T-cell (primary cell): Measurements from ENCODE around the gene ZNF521. TPM values are rescaled to one million over a fixed set of nuclear protein-coding genes. Genes with fewer than 3 reads are reported as not detected.

ENCODE experiments used
- ATAC-seq, 4 experiments: fragments of 200-7000 bp in 3 of 4; fragments of 150-1000 bp in 1 of 4; cut with Tn5 transposase; replicated peaks in 1 of 4; 1 replicate in 3 of 4; 2 replicates in 1 of 4; pipeline ENCODE4 v1.10.0; 2021; ENCODE audit warnings: moderate library complexity in 3 of 4, mild to moderate bottlenecking in 2 of 4, moderate number of reproducible peaks in 1 of 4
- CTCF ChIA-PET, 2 donors: fragments of 300-600 bp; sonication (Branson Sonifier 250); formaldehyde crosslinking; loops; one replicate each; lab custom pipeline; 2022; ENCODE audit warnings: antibody characterized with exemption in 2 of 2; lab: Charles Lee
- POLR2A ChIA-PET, 2 donors: fragments of 300-600 bp; sonication (Branson Sonifier 250); formaldehyde crosslinking; loops; one replicate each; lab custom pipeline; 2022; ENCODE audit warnings: antibody characterized with exemption in 2 of 2; lab: Charles Lee
- DNase-seq, 35 experiments: peaks; one replicate each; pipeline versions ENCODE4 v3.0.0 to v3.0.0-alpha.2; 2013 to 2023
- H3K27ac ChIP-seq: one replicate; pipeline ENCODE4 v1.5.1; 2013; ENCODE audit warnings: low read length
- H3K27me3 ChIP-seq, 2 experiments: replicated peaks in 1 of 2; 1 replicate in 1 of 2; 2 replicates in 1 of 2; pipeline versions ENCODE4 v1.6.1 to v1.7.0; 2013; ENCODE audit warnings: low read length in 1 of 2, mixed read lengths in 1 of 2; ENCODE audit not compliant: control insufficient read depth in 2 of 2, insufficient read depth in 2 of 2; ENCODE audit errors: extremely low read depth in 1 of 2
- H3K36me3 ChIP-seq, 2 donors: 1 replicate in 1 of 2; 2 replicates in 1 of 2; pipeline versions ENCODE4 v1.6.1 to v1.7.0; 2013; ENCODE audit warnings: low read length in 1 of 2; ENCODE audit not compliant: control insufficient read depth in 2 of 2, insufficient read depth in 1 of 2; ENCODE audit errors: extremely low read depth in 1 of 2
- H3K4me1 ChIP-seq, 2 experiments: 1 replicate in 1 of 2; 2 replicates in 1 of 2; pipeline versions ENCODE4 v1.6.1 to v1.7.0; 2013; ENCODE audit warnings: low read length in 2 of 2, mixed read lengths in 1 of 2; ENCODE audit not compliant: insufficient read depth in 2 of 2, control insufficient read depth in 1 of 2; ENCODE audit errors: extremely low read depth in 1 of 2
- H3K4me3 ChIP-seq, 2 donors: 1 replicate in 1 of 2; 2 replicates in 1 of 2; pipeline versions ENCODE4 v1.5.1 to v1.7.0; 2013; ENCODE audit warnings: mild to moderate bottlenecking in 2 of 2, low read length in 1 of 2, moderate library complexity in 1 of 2; ENCODE audit not compliant: control insufficient read depth in 1 of 2; ENCODE audit errors: extremely low read depth in 1 of 2
- H3K9me3 ChIP-seq: 2 replicates; pipeline ENCODE4 v1.7.0; 2013
- H3K27ac Mint-ChIP-seq, 2 donors: one replicate each; pipeline ENCODE4 v1.8.0; 2020 to 2021; ENCODE audit warnings: mild to moderate bottlenecking in 2 of 2, mixed read lengths in 2 of 2
- H3K27me3 Mint-ChIP-seq, 2 donors: one replicate each; pipeline ENCODE4 v1.8.0; 2021 to 2022; ENCODE audit warnings: mixed read lengths in 2 of 2
- H3K36me3 Mint-ChIP-seq: one replicate; pipeline ENCODE4 v1.8.0; 2021; ENCODE audit warnings: mixed read lengths
- H3K4me1 Mint-ChIP-seq, 3 donors: one replicate each; pipeline ENCODE4 v1.8.0; 2020 to 2022; ENCODE audit warnings: mixed read lengths in 3 of 3, mild to moderate bottlenecking in 1 of 3
- H3K4me3 Mint-ChIP-seq, 3 donors: one replicate each; pipeline ENCODE4 v1.8.0; 2020 to 2022; ENCODE audit warnings: mild to moderate bottlenecking in 3 of 3, mixed read lengths in 3 of 3, moderate library complexity in 3 of 3
- H3K9me3 Mint-ChIP-seq, 3 donors: one replicate each; pipeline ENCODE4 v1.8.0; 2020 to 2022; ENCODE audit warnings: mixed read lengths in 3 of 3
- WGBS: methylation state at CpG from one replicate; pipeline ENCODE4 v1.1.5; 2013; ENCODE audit warnings: missing lambda C conversion rate; ENCODE audit not compliant: insufficient coverage; 5-methylcytosine and 5-hydroxymethylcytosine counted together
- total RNA-seq, 35 experiments: library from RNA in 6 of 35; stranded (reverse) in 6 of 35; fragments of 120-200 nt in 1 of 35; gene quantifications; one replicate each; pipeline versions ENCODE4 v1.2.1 to v1.2.4 and lab custom pipeline; 2013 to 2026

The ZNF521 gene
- total RNA-seq, 5 donors from 2014 or later (not counting 1 experiment from before 2014, with no cell fraction given) = 0.30 to 2.3 (median 1.4) TPM

DNA sequence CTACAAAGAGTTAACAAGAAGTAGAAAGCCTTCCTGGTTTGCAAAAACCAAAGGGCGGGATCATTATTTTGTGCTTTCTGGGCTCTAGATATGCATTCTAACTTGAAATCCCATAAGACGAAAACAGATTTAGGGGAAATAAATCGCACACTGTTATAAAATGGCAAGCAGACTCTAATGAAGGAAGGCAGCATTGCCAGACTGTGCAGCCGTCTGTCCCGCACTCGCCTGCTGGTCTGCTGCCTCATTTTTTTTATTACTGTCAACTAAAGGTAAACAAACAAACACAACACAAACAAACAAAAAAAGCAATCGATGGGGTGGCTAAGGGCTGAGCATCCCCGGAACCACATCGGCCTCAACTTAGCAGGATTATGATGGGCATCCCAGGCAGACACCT, 24.4 kb downstream of the ZNF521 start:
- 90% methylated on average over 5 of the region's 9 CpGs for WGBS
- H3K27ac Mint-ChIP-seq = no peak overlapping the region
- Histone ChIP-seq H3K27ac (no peak overlapping the region), H3K4me3 (no peak overlapping the region), H3K9me3 (no peaks in the 10 kb centered on the region), H3K4me1 (no peaks in the 10 kb centered on the region), H3K27me3 (no peaks in the 10 kb centered on the region), H3K36me3 (no peaks in the 10 kb centered on the region)
- DNase-seq (no peak), ATAC-seq (no peak)
- H3K9me3 Mint-ChIP-seq = peaks cover 0 to 3% (median 0%) of the 10 kb centered on the region in 3 donors
- H3K4me3 Mint-ChIP-seq = no peak overlapping the region
- POLR2A ChIA-PET = no interaction called here
- H3K36me3 Mint-ChIP-seq = no peaks in the 10 kb centered on the region
- CTCF ChIA-PET = interaction anchor here in 1 of 2 donors (0.7 kb wide), 1 partner anchor 34 kb away, joined by 3 read pairs; no protein-coding TSS in a partner anchor
- peaks cover 6 to 37% of the 10 kb centered on the region in 2 donors for H3K27me3 Mint-ChIP-seq
- H3K4me1 Mint-ChIP-seq = no peaks in the 10 kb centered on the region

DNA sequence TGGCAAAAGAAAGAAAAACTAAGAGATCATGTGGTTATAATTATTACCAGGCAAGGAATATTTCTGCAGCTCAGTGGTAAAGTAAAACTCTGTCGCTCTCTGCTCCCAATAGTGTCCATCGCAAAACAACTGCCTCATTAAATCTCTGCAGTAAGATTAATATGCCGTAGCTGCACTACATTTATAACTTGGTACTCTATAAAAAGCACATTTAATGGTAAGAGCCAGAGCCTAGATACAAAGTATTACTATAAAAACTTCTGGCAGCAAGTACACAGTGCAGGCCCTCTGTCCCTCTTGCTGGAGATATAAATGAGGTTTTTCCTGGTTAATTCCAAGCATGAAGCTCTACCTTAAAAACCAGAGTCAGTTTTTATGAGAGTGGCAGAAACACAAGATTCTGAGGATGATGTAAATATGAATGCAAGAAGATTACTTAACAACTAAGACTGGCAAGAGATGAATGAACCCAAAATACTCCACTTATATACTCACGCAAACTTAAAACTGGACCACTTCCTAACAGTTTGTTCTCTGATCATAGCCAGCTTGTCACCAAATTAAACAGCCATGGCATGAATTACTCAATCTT, 25.5 kb downstream of the ZNF521 start:
- Mint-ChIP-seq H3K9me3 (peaks cover 0 to 3% (median 0%) of the 10 kb centered on the region in 3 donors), H3K27me3 (peaks cover 6 to 43% of the 10 kb centered on the region in 2 donors), H3K36me3 (no peaks in the 10 kb centered on the region), H3K4me3 (no peak overlapping the region), H3K27ac (no peak overlapping the region), H3K4me1 (no peaks in the 10 kb centered on the region)
- WGBS = 100% methylated on average over 1 of the region's 4 CpGs
- DNase-seq (no peak), ATAC-seq (no peak)
- ChIA-PET POLR2A (no interaction called here), CTCF (no interaction called here)
- H3K4me3 ChIP-seq = no peak overlapping the region
- no peaks in the 10 kb centered on the region for H3K4me1 ChIP-seq
- H3K27ac ChIP-seq = no peak overlapping the region
- H3K9me3 ChIP-seq = no peaks in the 10 kb centered on the region
- no peaks in the 10 kb centered on the region for H3K36me3 ChIP-seq
- H3K27me3 ChIP-seq = no peaks in the 10 kb centered on the region

GRCh38 chr18:25322806-25323205, 29.2 kb downstream of the ZNF521 start:
- ChIA-PET POLR2A (no interaction called here), CTCF (no interaction called here)
- Histone ChIP-seq H3K36me3 (no peaks in the 10 kb centered on the region), H3K4me3 (no peak overlapping the region), H3K4me1 (no peaks in the 10 kb centered on the region), H3K27me3 (no peaks in the 10 kb centered on the region), H3K27ac (no peak overlapping the region), H3K9me3 (no peaks in the 10 kb centered on the region)
- Mint-ChIP-seq H3K4me3 (no peak overlapping the region), H3K4me1 (no peaks in the 10 kb centered on the region), H3K27ac (no peak overlapping the region), H3K27me3 (peaks cover 2 to 34% of the 10 kb centered on the region in 2 donors), H3K36me3 (no peaks in the 10 kb centered on the region), H3K9me3 (no peaks in the 10 kb centered on the region)
- WGBS = no CpG with 5 or more reads among the region's 4 CpGs
- DNase-seq (no peak), ATAC-seq (no peak)

GRCh38 chr18:25316381-25317018, 35.5 kb downstream of the ZNF521 start:
- no peaks in the 10 kb centered on the region for H3K27me3 ChIP-seq
- ChIA-PET POLR2A (no interaction called here), CTCF (interaction anchor here in 1 of 2 donors (0.7 kb wide), 1 partner anchor 1293 kb away, joined by 3 read pairs; no protein-coding TSS in a partner anchor)
- H3K27ac Mint-ChIP-seq = no peak overlapping the region
- DNase-seq (no peak), ATAC-seq (no peak)
- H3K4me1 ChIP-seq = no peaks in the 10 kb centered on the region
- no peaks in the 10 kb centered on the region for H3K36me3 ChIP-seq
- no peak overlapping the region for H3K27ac ChIP-seq
- H3K9me3 ChIP-seq = no peaks in the 10 kb centered on the region
- H3K27me3 Mint-ChIP-seq = peaks cover 0 to 7% of the 10 kb centered on the region in 2 donors
- no peaks in the 10 kb centered on the region for H3K36me3 Mint-ChIP-seq
- no peaks in the 10 kb centered on the region for H3K4me1 Mint-ChIP-seq
- no peak overlapping the region for H3K4me3 Mint-ChIP-seq
- no peaks in the 10 kb centered on the region for H3K9me3 Mint-ChIP-seq
- no peak overlapping the region for H3K4me3 ChIP-seq
- WGBS = 76% methylated on average over 5 of the region's 9 CpGs

DNA sequence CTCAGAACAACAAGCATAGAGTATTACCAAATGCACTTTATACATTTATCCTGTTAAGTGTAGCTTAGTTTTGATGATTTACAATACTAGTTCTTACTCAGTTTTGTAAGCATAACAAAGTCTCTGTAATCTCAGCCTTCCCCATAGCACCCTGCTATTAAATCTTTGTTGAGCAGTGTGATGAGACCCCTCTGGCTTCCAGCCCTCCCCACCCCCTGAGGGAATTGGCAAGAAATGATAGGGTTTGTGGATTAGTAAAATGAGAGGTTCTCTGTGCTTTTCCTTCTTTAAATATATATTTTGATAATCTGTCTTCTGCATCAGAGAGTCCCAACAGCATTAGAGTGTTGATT, 37.2 kb downstream of the ZNF521 start:
- H3K4me3 Mint-ChIP-seq = no peak overlapping the region
- H3K27ac Mint-ChIP-seq = no peak overlapping the region
- H3K4me3 ChIP-seq = no peak overlapping the region
- no peaks in the 10 kb centered on the region for H3K27me3 ChIP-seq
- no peak overlapping the region for H3K27ac ChIP-seq
- H3K27me3 Mint-ChIP-seq = peaks cover 0 to 7% of the 10 kb centered on the region in 2 donors
- H3K4me1 Mint-ChIP-seq = no peaks in the 10 kb centered on the region
- no peaks in the 10 kb centered on the region for H3K9me3 Mint-ChIP-seq
- no peaks in the 10 kb centered on the region for H3K4me1 ChIP-seq
- H3K36me3 ChIP-seq = no peaks in the 10 kb centered on the region
- no peak for DNase-seq
- H3K36me3 Mint-ChIP-seq = no peaks in the 10 kb centered on the region
- no peaks in the 10 kb centered on the region for H3K9me3 ChIP-seq
- ATAC-seq = no peak
- CTCF ChIA-PET = no interaction called here
- POLR2A ChIA-PET = no interaction called here

DNA sequence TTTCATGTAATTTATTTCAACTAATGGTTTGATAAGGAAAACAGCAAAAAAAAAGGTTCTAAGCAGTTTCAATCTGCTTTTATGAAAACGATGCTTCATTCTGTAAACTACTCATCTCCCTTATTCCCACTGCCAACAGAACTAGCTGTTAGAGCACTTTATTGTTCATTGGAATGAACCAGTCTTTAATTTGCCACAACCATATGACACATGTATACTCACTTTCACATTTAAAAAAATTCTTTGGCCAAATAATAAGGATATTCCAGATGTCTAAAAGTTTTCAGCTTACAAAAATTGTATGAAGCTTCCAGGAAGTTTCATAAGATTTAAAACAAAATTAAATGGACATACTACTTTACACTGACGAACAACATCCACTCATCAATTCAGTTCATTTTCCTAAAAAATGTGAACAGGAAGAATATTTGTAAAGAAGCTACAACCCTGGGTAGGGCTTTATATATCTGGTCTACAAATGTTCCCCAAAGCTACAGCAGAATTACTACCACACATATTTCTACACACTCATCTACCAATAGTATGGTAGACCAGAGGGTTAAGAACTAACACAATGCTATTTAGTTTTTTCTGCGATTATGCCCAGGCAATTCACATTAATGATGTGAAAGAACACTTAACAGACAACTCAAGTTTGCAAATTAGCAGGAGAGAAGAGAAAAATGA, 37.7 kb downstream of the ZNF521 start:
- no peak for ATAC-seq
- H3K9me3 ChIP-seq = no peaks in the 10 kb centered on the region
- H3K4me3 ChIP-seq = no peak overlapping the region
- no peaks in the 10 kb centered on the region for H3K9me3 Mint-ChIP-seq
- no CpG with 5 or more reads among the region's 3 CpGs for WGBS
- no peak overlapping the region for H3K27ac Mint-ChIP-seq
- H3K4me1 Mint-ChIP-seq = no peaks in the 10 kb centered on the region
- POLR2A ChIA-PET = no interaction called here
- H3K27ac ChIP-seq = no peak overlapping the region
- DNase-seq = no peak
- no peaks in the 10 kb centered on the region for H3K36me3 ChIP-seq
- no peak overlapping the region for H3K4me3 Mint-ChIP-seq
- H3K4me1 ChIP-seq = no peaks in the 10 kb centered on the region
- H3K27me3 ChIP-seq = no peaks in the 10 kb centered on the region
- CTCF ChIA-PET = no interaction called here
- no peaks in the 10 kb centered on the region for H3K36me3 Mint-ChIP-seq
- H3K27me3 Mint-ChIP-seq = peaks cover 0 to 8% of the 10 kb centered on the region in 2 donors
